Keratinocyte (primary cell): ENCODE measurements around the gene LYPD8. TPM values are rescaled to one million over a fixed set of nuclear protein-coding genes. Genes with fewer than 3 reads are reported as not detected.

Experiments
- DNase-seq: peaks from one replicate; pipeline ENCODE4 v3.0.0-alpha.2; 2011; ENCODE audit warnings: low read depth, missing footprints, low spot score
- FAIRE-seq: peaks from 2 replicates; lab custom pipeline; 2011; peaks lifted over from hg19 to GRCh38; lab: Jason Lieb, UNC
- H2AFZ ChIP-seq: 2 replicates; pipeline ENCODE4 v1.6.0; 2012; ENCODE audit warnings: low read length, control low read depth, inconsistent platforms; ENCODE audit not compliant: control insufficient read depth
- H3K27ac ChIP-seq: 2 replicates; pipeline ENCODE4 v1.5.1; 2011; ENCODE audit warnings: low read length; ENCODE audit not compliant: control insufficient read depth, insufficient read depth
- H3K27me3 ChIP-seq: 3 replicates; pipeline ENCODE4 v1.6.0; 2011; ENCODE audit warnings: low read length; ENCODE audit not compliant: control insufficient read depth, insufficient read depth; ENCODE audit errors: extremely low read depth
- H3K36me3 ChIP-seq, 2 experiments: 2 replicates in 1 of 2; 3 replicates in 1 of 2; pipeline ENCODE4 v1.5.1; 2011; ENCODE audit warnings: low read length in 2 of 2, mild to moderate bottlenecking in 1 of 2; ENCODE audit not compliant: control insufficient read depth in 2 of 2, insufficient read depth in 2 of 2; ENCODE audit errors: extremely low read depth in 1 of 2
- H3K4me1 ChIP-seq: 3 replicates; pipeline ENCODE4 v1.5.1; 2011; ENCODE audit warnings: low read length; ENCODE audit not compliant: control insufficient read depth, insufficient read depth; ENCODE audit errors: extremely low read depth
- H3K4me2 ChIP-seq: 3 replicates; pipeline ENCODE4 v1.6.0; 2011; ENCODE audit warnings: low read depth, low read length; ENCODE audit not compliant: control insufficient read depth, insufficient read depth; ENCODE audit errors: extremely low read depth
- H3K4me3 ChIP-seq, 3 experiments: fragments of 200-600 bp in 1 of 3; sonication (generic) in 1 of 3; 2 replicates in 2 of 3; 3 replicates in 1 of 3; pipeline ENCODE4 v1.5.1; 2011 to 2016; ENCODE audit warnings: low read length in 3 of 3, mild to moderate bottlenecking in 3 of 3, control low read depth in 2 of 3, inconsistent platforms in 1 of 3, low read depth in 1 of 3, mixed read lengths in 1 of 3, mixed run types in 1 of 3, moderate library complexity in 1 of 3; ENCODE audit not compliant: control insufficient read depth in 2 of 3, insufficient read depth in 2 of 3; ENCODE audit errors: extremely low read depth in 1 of 3
- H3K79me2 ChIP-seq: 2 replicates; pipeline ENCODE4 v1.6.0; 2012; ENCODE audit warnings: low read length; ENCODE audit not compliant: control insufficient read depth, insufficient read depth
- H3K9ac ChIP-seq: 3 replicates; pipeline ENCODE4 v1.6.0; 2011; ENCODE audit warnings: low read length; ENCODE audit not compliant: control insufficient read depth, insufficient read depth; ENCODE audit errors: extremely low read depth
- H3K9me1 ChIP-seq: 3 replicates; pipeline ENCODE4 v1.6.0; 2011; ENCODE audit warnings: low read length; ENCODE audit not compliant: control insufficient read depth, insufficient read depth; ENCODE audit errors: extremely low read depth
- H3K9me3 ChIP-seq: 2 replicates; pipeline ENCODE4 v1.5.1; 2012; ENCODE audit warnings: low read depth, low read length; ENCODE audit not compliant: control insufficient read depth
- H4K20me1 ChIP-seq: 3 replicates; pipeline ENCODE4 v1.6.0; 2011; ENCODE audit warnings: low read length; ENCODE audit not compliant: control insufficient read depth, insufficient read depth; ENCODE audit errors: extremely low read depth
- CTCF ChIP-seq, 3 experiments: IDR thresholded peaks in 1 of 3; conservative IDR thresholded peaks in 1 of 3; optimal IDR thresholded peaks in 1 of 3; 2 replicates in 2 of 3; 3 replicates in 1 of 3; pipeline versions ENCODE3 to v1.5.1; 2011; ENCODE audit warnings: low read length in 3 of 3, mild to moderate bottlenecking in 3 of 3, moderate library complexity in 2 of 3, control low read depth in 1 of 3, inconsistent platforms in 1 of 3; ENCODE audit not compliant: insufficient read depth in 2 of 3; ENCODE audit errors: extremely low read depth in 1 of 3
- EZH2 ChIP-seq: IDR thresholded peaks from one replicate; pipeline ENCODE4 v1.6.1; 2012; ENCODE audit warnings: inconsistent platforms, mild to moderate bottlenecking, low read length, moderate library complexity
- dilution Hi-C: fragments of 300-500 bp; cut with MboI; formaldehyde crosslinking; loops from one replicate; pipeline ENCODE4 v1.7.0; 2020; ENCODE audit warnings: low sequenced_read_pairs; ENCODE audit not compliant: extremely low pct_ligation_motif_present
- polyA plus RNA-seq, 5 experiments: library from polyadenylated mRNA; depleted of rRNA in 3 of 5; stranded (reverse) in 3 of 5; stranded (forward) in 1 of 5; unstranded in 1 of 5; fragments of >200 nt; gene quantifications; 1 replicate in 1 of 5; 2 replicates in 3 of 5; 3 replicates in 1 of 5; pipeline versions ENCODE4 v1.2.1 to v1.2.3, GENCODE V29; 2011 to 2012; ENCODE audit warnings: missing spikeins in 2 of 5, low read depth in 1 of 5, low replicate concordance in 1 of 5

LYPD8 gene
- polyA plus RNA-seq, 1 donor (not counting 4 experiments of a cell fraction or from before 2014, with no cell fraction given), result not detected

GRCh38 chr1:248740876-248741275 lies 14.7 kb downstream of the LYPD8 start:
- Histone ChIP-seq H3K9me3 (no peaks in the 10 kb centered on the region), H3K9me1 (no peaks in the 10 kb centered on the region), H3K27ac (no peak overlapping the region), H4K20me1 (no peaks in the 10 kb centered on the region), H3K4me2 (no peak overlapping the region), H3K9ac (no peak overlapping the region), H3K27me3 (no peaks in the 10 kb centered on the region), H2AFZ (no peak overlapping the region), H3K4me3 (no peak overlapping the region), H3K79me2 (no peaks in the 10 kb centered on the region), H3K36me3 (no peaks in the 10 kb centered on the region), H3K4me1 (no peaks in the 10 kb centered on the region)
- dilution Hi-C loops, result no loop called here
- FAIRE-seq (no peak), DNase-seq (no peak)
- TF ChIP-seq EZH2 (no peak), CTCF (optimal IDR thresholded peaks at IDR 0.05 in 1 of 3, IDR thresholded peaks at IDR 0.05 in 1 of 3, conservative IDR thresholded peaks at IDR 0.05 in 1 of 3; ENCODE audit: extremely low read depth in 1 of 3, insufficient read depth in 2 of 3, low read length in 3 of 3) (no peak)

GRCh38 chr1:248739572-248740205 lies 15.9 kb downstream of the LYPD8 start:
- Histone ChIP-seq H3K27ac (no peak overlapping the region), H3K9ac (no peak overlapping the region), H3K9me3 (no peaks in the 10 kb centered on the region), H3K4me2 (no peak overlapping the region), H4K20me1 (no peaks in the 10 kb centered on the region), H3K4me1 (no peaks in the 10 kb centered on the region), H2AFZ (no peak overlapping the region), H3K79me2 (no peaks in the 10 kb centered on the region), H3K4me3 (no peak overlapping the region), H3K36me3 (no peaks in the 10 kb centered on the region), H3K9me1 (no peaks in the 10 kb centered on the region), H3K27me3 (no peaks in the 10 kb centered on the region)
- dilution Hi-C loops, result no loop called here
- no peak for DNase-seq
- no peak for FAIRE-seq
- TF ChIP-seq EZH2, result no peak

- H3K27me3 ChIP-seq, result no peaks in the 10 kb centered on the region
- no peak overlapping the region for H3K9ac ChIP-seq
- FAIRE-seq (no peak), DNase-seq (no peak)
- H3K27ac ChIP-seq, result no peak overlapping the region
- no peaks in the 10 kb centered on the region for H3K9me3 ChIP-seq
- H3K4me3 ChIP-seq, result no peak overlapping the region
- no peaks in the 10 kb centered on the region for H4K20me1 ChIP-seq
- H3K4me2 ChIP-seq, result no peak overlapping the region
- H3K36me3 ChIP-seq, result no peaks in the 10 kb centered on the region
- H2AFZ ChIP-seq, result no peak overlapping the region
- no peaks in the 10 kb centered on the region for H3K9me1 ChIP-seq
- no peak for TF ChIP-seq CTCF (optimal IDR thresholded peaks at IDR 0.05 in 1 of 3, IDR thresholded peaks at IDR 0.05 in 1 of 3, conservative IDR thresholded peaks at IDR 0.05 in 1 of 3; ENCODE audit: extremely low read depth in 1 of 3, insufficient read depth in 2 of 3, low read length in 3 of 3)
- TF ChIP-seq EZH2, result no peak
- H3K79me2 ChIP-seq, result no peaks in the 10 kb centered on the region
- no peaks in the 10 kb centered on the region for H3K4me1 ChIP-seq
- dilution Hi-C loops, result no loop called here
These were observed 18.1 kb downstream of the LYPD8 start for GRCh38 chr1:248737457-248737856.
